ENCODE results near the gene MAVS. TPM values are rescaled to one million over a fixed set of nuclear protein-coding genes. Genes with fewer than 3 reads are reported as not detected.

Gene MAVS
- total RNA-seq, 1 experiment from 2014 or later = 24.2 TPM

DNA sequence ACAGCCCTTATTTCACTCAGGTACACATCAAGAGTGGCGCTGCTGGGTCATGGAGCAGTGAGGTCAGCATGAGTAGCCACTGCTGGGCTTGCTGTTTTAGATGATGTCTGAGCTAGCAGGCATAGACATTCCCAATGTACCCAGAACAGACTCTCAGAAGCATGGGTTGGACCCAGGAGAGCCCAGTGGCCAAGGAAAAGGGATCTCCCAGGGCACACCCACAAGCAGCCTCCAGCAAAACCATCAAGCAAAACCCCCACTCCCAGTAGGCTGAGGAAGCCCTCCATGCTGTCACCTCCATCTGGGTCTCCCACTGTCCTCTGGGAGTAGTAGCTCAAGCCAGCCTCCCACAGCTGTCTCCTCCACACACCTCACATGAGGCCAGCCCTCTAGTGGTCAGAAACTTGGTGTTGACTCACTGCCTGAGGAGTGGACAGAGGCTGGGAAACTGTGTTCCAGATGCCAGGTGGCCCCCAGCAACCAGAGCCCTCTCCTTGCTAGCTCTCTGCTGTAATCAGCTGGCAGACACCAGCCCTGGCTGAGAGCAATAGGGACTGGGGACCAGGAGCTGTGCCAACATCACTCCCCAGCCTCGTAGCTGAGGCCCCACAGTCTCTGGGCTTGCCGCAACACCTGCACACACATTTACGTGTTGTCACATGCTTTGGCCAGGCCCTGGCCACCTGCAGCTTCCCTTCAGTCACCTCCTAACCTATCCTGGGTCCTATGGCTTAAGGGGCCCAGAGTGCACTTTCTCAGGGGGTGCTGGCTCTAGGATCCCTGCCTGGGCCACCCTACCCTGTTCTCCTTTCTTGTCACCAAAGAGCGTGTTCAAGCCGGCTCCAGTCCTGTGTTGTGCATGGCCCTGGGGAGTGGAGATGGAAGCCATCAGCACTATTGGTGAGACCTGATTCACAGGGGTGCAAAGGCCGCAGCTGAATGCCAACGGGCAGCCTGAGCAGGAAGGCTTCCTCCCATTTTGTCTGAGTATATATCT is 28.2 kb upstream of the MAVS start:
- Histone ChIP-seq H3K4ac (ENCODE audit: low read depth, low read length) (no peak overlapping the region), H4K5ac (ENCODE audit: insufficient read length, low read depth, low read length) (no peak overlapping the region), H4K20me1 (ENCODE audit: control insufficient read depth, insufficient read depth, insufficient read length) (no peaks in the 10 kb centered on the region), H3K27ac (ENCODE audit: insufficient read length, low read depth, low read length) (no peak overlapping the region), H2AK5ac (ENCODE audit: insufficient read length, low read length) (no peak overlapping the region), H4K8ac (replicated peaks; ENCODE audit: insufficient read length, low read depth, low read length) (no peak overlapping the region), H3K27me3 (ENCODE audit: insufficient read depth, low read length) (no peaks in the 10 kb centered on the region), H2BK120ac (ENCODE audit: low read depth, low read length, poor library complexity, severe bottlenecking) (no peak overlapping the region), H3K14ac (ENCODE audit: insufficient read depth, low read length) (no peak overlapping the region; the same call in 1 of the 2 replicates), H3K9me3 (ENCODE audit: control insufficient read depth, low read depth, low read length) (no peaks in the 10 kb centered on the region), H3K23ac (ENCODE audit: insufficient read length, low read depth, low read length) (no peak overlapping the region), H3K23me2 (ENCODE audit: insufficient read length, low read depth, low read length, poor library complexity, severe bottlenecking) (no peaks in the 10 kb centered on the region), H2BK12ac (ENCODE audit: insufficient read length, low read depth, low read length) (no peak overlapping the region), H3K18ac (ENCODE audit: insufficient read length, low read depth, low read length) (no peak overlapping the region), H2BK15ac (ENCODE audit: low read depth, low read length) (no peak overlapping the region), H4K91ac (ENCODE audit: insufficient read length, low read depth, low read length) (no peak overlapping the region), H3K56ac (ENCODE audit: insufficient read length, low read depth, low read length) (no peak overlapping the region), H3K79me2 (ENCODE audit: insufficient read depth, low read length) (no peaks in the 10 kb centered on the region), H3K9ac (ENCODE audit: extremely low read depth, insufficient read length, low read length) (no peak overlapping the region), H2BK20ac (ENCODE audit: low read depth, low read length, poor library complexity, severe bottlenecking) (no peak overlapping the region), H2BK5ac (ENCODE audit: insufficient read length, low read length) (no peak overlapping the region), H3T11ph (ENCODE audit: low read length) (no peak overlapping the region), H3K79me1 (ENCODE audit: insufficient read depth, low read depth, low read length, poor library complexity, severe bottlenecking) (no peaks in the 10 kb centered on the region), H2AFZ (ENCODE audit: low read length) (no peak overlapping the region), H3K4me2 (ENCODE audit: insufficient read depth, insufficient read length, low read length) (no peak overlapping the region), H3K4me1 (ENCODE audit: insufficient read depth, low read length) (no peaks in the 10 kb centered on the region; the same call in 1 of the 2 replicates)
- peak; percentile 87 for DNase-seq
- H3K9me3 Mint-ChIP-seq = no peaks in the 10 kb centered on the region; a peak in 1 of 5 replicates
- no CpG with 5 or more reads among the region's 8 CpGs for WGBS (ENCODE audit: extremely low coverage, insufficient read length, low lambda C conversion rate)
- no peak overlapping the region; a peak in 2 of 7 replicates for H3K27ac Mint-ChIP-seq
- TF ChIP-seq, protein P1, sequence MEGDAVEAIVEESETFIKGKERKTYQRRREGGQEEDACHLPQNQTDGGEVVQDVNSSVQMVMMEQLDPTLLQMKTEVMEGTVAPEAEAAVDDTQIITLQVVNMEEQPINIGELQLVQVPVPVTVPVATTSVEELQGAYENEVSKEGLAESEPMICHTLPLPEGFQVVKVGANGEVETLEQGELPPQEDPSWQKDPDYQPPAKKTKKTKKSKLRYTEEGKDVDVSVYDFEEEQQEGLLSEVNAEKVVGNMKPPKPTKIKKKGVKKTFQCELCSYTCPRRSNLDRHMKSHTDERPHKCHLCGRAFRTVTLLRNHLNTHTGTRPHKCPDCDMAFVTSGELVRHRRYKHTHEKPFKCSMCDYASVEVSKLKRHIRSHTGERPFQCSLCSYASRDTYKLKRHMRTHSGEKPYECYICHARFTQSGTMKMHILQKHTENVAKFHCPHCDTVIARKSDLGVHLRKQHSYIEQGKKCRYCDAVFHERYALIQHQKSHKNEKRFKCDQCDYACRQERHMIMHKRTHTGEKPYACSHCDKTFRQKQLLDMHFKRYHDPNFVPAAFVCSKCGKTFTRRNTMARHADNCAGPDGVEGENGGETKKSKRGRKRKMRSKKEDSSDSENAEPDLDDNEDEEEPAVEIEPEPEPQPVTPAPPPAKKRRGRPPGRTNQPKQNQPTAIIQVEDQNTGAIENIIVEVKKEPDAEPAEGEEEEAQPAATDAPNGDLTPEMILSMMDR (conservative IDR thresholded peaks at IDR 0.05) = peak; percentile 70
- H3K27me3 Mint-ChIP-seq (ENCODE audit: low read depth) = no peaks in the 10 kb centered on the region
- H3K36me3 Mint-ChIP-seq (ENCODE audit: insufficient read depth in 1 of 3, low read depth in 3 of 3) = peaks cover 0 to 2% (median 0%) of the 10 kb centered on the region in 3 experiments; a peak in 1 of 7 replicates
- peaks cover 23 to 33% of the 10 kb centered on the region in 2 experiments for H3K4me1 Mint-ChIP-seq
- no peak overlapping the region for H3K4me3 Mint-ChIP-seq
